ENCODE measurements around the gene SLC23A1.
A peak's percentile ranks its signal among the peaks of the same experiment; 100 is the strongest.
"Not testable (repeated sequence)": the region's sequence is repeated elsewhere in the genome, so short reads cannot be mapped to it uniquely, and the experiment has no call there.

The SLC23A1 gene

GRCh38 chr5:139389701-139390638, 6.9 kb upstream of the SLC23A1 start, which contains the start of gene MZB1:
MZB1 (minus strand) TSS chr5:139389913; CDS start chr5:139389856, 57 bp downstream.
- peak; percentile 44 for DNase-seq (ENCODE audit: low read depth)

GRCh38 chr5:139388198-139388821, 5.2 kb upstream of the SLC23A1 start:
- DNase-seq (ENCODE audit: low read depth) = no peak

- no peak for DNase-seq (ENCODE audit: low read depth)
Measured at GRCh38 chr5:139387611-139388197, 4.6 kb upstream of the SLC23A1 start.

GRCh38 chr5:139386956-139387355, 3.9 kb upstream of the SLC23A1 start:
- DNase-seq (ENCODE audit: low read depth) = not testable (repeated sequence)

- no peak for DNase-seq (ENCODE audit: low read depth)
Measured at GRCh38 chr5:139386050-139386438, 2.9 kb upstream of the SLC23A1 start.

GRCh38 chr5:139385061-139386049, 2.3 kb upstream of the SLC23A1 start:
- no peak for DNase-seq (ENCODE audit: low read depth)

- no peak for DNase-seq (ENCODE audit: low read depth)
Measured at GRCh38 chr5:139384591-139385051, 1.5 kb upstream of the SLC23A1 start.

GRCh38 chr5:139383993-139384590, 995 bp upstream of the SLC23A1 start:
- no peak for DNase-seq (ENCODE audit: low read depth)

GRCh38 chr5:139382807-139383206, 290 bp downstream of the SLC23A1 start:
- DNase-seq (ENCODE audit: low read depth) = no peak

- no peak for DNase-seq (ENCODE audit: low read depth)
Measured at GRCh38 chr5:139381837-139382761, 998 bp downstream of the SLC23A1 start.

GRCh38 chr5:139379626-139380449, 3.3 kb downstream of the SLC23A1 start:
- DNase-seq (ENCODE audit: low read depth) = no peak

- DNase-seq (ENCODE audit: low read depth) = no peak
Measured at GRCh38 chr5:139378941-139379361, 4.1 kb downstream of the SLC23A1 start.

GRCh38 chr5:139378101-139378825, 4.8 kb downstream of the SLC23A1 start:
- DNase-seq (ENCODE audit: low read depth) = no peak

- no peak for DNase-seq (ENCODE audit: low read depth)
Measured at GRCh38 chr5:139377226-139377625, 5.9 kb downstream of the SLC23A1 start.

GRCh38 chr5:139376364-139376763, 6.7 kb downstream of the SLC23A1 start:
- no peak for DNase-seq (ENCODE audit: low read depth)

GRCh38 chr5:139374909-139375308, 8.2 kb downstream of the SLC23A1 start:
- no peak for DNase-seq (ENCODE audit: low read depth)

GRCh38 chr5:139371482-139372435, 11.3 kb downstream of the SLC23A1 start:
- DNase-seq (ENCODE audit: low read depth) = no peak
